Heart left ventricle (tissue), 13 donors: ENCODE results near the gene TOPBP1.

Experiments used
- POLR2A ChIP-seq, 2 donors: fragments of 450-650 bp; IDR thresholded peaks; one replicate each; pipeline ENCODE4 v1.6.1; 2017; ENCODE audit warnings: antibody characterized with exemption in 2 of 2, mild to moderate bottlenecking in 2 of 2, moderate library complexity in 2 of 2
- TF ChIP-seq, protein P1 (sequence below), 12 donors: fragments of 200-600 bp; sonication (generic) in 4 of 12; IDR thresholded peaks; one replicate each; pipeline versions ENCODE4 v1.5.0 to v1.8.0; 2018 to 2022; ENCODE audit warnings: antibody characterized with exemption in 12 of 12, mild to moderate bottlenecking in 5 of 12
- donor health status: ischemic (EF 13 %, LVEDD 7.1; RV severe dilation, severe dysfunction).
- donor health status: DM: no; HTN: yes; CAD: no.
- donor health status: DM: no; HTN: no; CAD: no.
- donor health status: ischemic (EF 25% LVEDD 6.9; RV normal size, moderate dysfunction).
- donor health status: ischemic (EF 25% LVEDD 5.7; RV mildly dilated, moderate dysfunction).
- donor health status: ischemic (EF 35%, LVEDD 5.7; RV mildly dilated, moderate dysfunction).
- donor health status: nonischemic (EF 11% LVEDD 7.7; RV severe dilation, severe dysfunction).
- donor health status: DM: yes; HTN: yes; CAD: no.
- donor health status: PGD.
- donor health status: ischemic (EF 29% LVEDD 5.4; RV normal size, mild dysfunction).
- donor health status: nonischemic (EF 23%, LVEDD 6.1; RV moderate dilation, normal function).

DNA sequence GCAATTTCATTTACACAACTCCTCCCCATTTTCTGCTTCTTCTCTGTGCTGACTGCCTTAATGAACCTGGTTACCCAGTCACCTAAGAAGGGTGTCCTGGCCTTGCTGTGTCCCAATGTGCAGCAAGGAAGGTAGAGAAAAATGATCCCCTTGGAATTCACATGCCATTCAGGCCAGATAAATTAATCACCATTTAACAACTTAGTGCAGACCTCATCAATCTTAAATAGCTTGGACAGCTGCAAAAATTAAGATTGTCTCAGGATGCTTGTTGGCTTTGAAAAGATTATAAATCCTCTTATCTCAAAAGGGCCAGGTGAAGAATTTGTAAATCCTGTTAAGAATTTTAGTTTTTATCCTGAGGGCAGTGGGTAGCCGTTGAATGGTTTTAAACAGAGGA lies 97.9 kb downstream of the TOPBP1 start:
- TF ChIP-seq, protein P1, sequence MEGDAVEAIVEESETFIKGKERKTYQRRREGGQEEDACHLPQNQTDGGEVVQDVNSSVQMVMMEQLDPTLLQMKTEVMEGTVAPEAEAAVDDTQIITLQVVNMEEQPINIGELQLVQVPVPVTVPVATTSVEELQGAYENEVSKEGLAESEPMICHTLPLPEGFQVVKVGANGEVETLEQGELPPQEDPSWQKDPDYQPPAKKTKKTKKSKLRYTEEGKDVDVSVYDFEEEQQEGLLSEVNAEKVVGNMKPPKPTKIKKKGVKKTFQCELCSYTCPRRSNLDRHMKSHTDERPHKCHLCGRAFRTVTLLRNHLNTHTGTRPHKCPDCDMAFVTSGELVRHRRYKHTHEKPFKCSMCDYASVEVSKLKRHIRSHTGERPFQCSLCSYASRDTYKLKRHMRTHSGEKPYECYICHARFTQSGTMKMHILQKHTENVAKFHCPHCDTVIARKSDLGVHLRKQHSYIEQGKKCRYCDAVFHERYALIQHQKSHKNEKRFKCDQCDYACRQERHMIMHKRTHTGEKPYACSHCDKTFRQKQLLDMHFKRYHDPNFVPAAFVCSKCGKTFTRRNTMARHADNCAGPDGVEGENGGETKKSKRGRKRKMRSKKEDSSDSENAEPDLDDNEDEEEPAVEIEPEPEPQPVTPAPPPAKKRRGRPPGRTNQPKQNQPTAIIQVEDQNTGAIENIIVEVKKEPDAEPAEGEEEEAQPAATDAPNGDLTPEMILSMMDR (IDR thresholded peaks at IDR 0.05), result no peak
- no peak for TF ChIP-seq POLR2A (IDR thresholded peaks at IDR 0.05)
